HL-60 (cell line): ENCODE measurements around the gene MLN.

Experiments used
- GABPA ChIP-seq: IDR thresholded peaks from 2 replicates; pipeline ENCODE4 v1.6.1; 2012; ENCODE audit warnings: low read depth
- POLR2AphosphoS5 ChIP-seq: IDR thresholded peaks from 2 replicates; pipeline ENCODE4 v1.6.1; 2012; ENCODE audit warnings: low read depth
- SPI1 ChIP-seq: IDR thresholded peaks from 2 replicates; pipeline ENCODE4 v1.6.1; 2012; ENCODE audit warnings: low read depth, mild to moderate bottlenecking, borderline replicate concordance
- TF ChIP-seq, protein P1 (sequence below): IDR thresholded peaks from one replicate; pipeline ENCODE4 v1.5.1; 2011; ENCODE audit warnings: low read length, control low read depth, inconsistent platforms; ENCODE audit not compliant: insufficient read depth

- TF ChIP-seq, protein P1, sequence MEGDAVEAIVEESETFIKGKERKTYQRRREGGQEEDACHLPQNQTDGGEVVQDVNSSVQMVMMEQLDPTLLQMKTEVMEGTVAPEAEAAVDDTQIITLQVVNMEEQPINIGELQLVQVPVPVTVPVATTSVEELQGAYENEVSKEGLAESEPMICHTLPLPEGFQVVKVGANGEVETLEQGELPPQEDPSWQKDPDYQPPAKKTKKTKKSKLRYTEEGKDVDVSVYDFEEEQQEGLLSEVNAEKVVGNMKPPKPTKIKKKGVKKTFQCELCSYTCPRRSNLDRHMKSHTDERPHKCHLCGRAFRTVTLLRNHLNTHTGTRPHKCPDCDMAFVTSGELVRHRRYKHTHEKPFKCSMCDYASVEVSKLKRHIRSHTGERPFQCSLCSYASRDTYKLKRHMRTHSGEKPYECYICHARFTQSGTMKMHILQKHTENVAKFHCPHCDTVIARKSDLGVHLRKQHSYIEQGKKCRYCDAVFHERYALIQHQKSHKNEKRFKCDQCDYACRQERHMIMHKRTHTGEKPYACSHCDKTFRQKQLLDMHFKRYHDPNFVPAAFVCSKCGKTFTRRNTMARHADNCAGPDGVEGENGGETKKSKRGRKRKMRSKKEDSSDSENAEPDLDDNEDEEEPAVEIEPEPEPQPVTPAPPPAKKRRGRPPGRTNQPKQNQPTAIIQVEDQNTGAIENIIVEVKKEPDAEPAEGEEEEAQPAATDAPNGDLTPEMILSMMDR: no peak
- TF ChIP-seq POLR2AphosphoS5 (no peak), GABPA (no peak), SPI1 (no peak)
Observed at GRCh38 chr6:33849500-33850075, 45.8 kb upstream of the MLN start.
